HEK293 (cell line): Measurements from ENCODE around the gene DUSP23.

ENCODE experiments used
- CTCF ChIA-PET: fragments of 350-600 bp; formaldehyde crosslinking; extraction: SDS; loops from one replicate; lab custom pipeline; 2021; ENCODE audit warnings: antibody characterized with exemption; lab: Yijun Ruan, JAX
- POLR2A ChIA-PET: fragments of 300-600 bp; formaldehyde crosslinking; extraction: SDS; loops from one replicate; lab custom pipeline; 2020; ENCODE audit warnings: antibody characterized with exemption, inconsistent platforms; lab: Yijun Ruan, JAX
- H3K27ac ChIP-seq: fragments of 200-500 bp; sonication (Bioruptor generic); 2 replicates; pipeline ENCODE4 v1.5.1; 2014; ENCODE audit warnings: low read depth, low read length, control low read depth, inconsistent platforms; ENCODE audit errors: extremely low read depth
- H3K36me3 ChIP-seq, 2 experiments: fragments of 200-500 bp in 1 of 2; sonication (Bioruptor generic) in 1 of 2; 1 replicate in 1 of 2; 2 replicates in 1 of 2; pipeline ENCODE4 v1.5.1; 2014 to 2017; ENCODE audit warnings: inconsistent platforms in 2 of 2, low read length in 2 of 2; ENCODE audit not compliant: control insufficient read depth in 2 of 2, insufficient read depth in 1 of 2
- H3K4me1 ChIP-seq: fragments of 200-500 bp; sonication (Bioruptor generic); 2 replicates; pipeline ENCODE4 v1.5.1; 2014; ENCODE audit warnings: mild to moderate bottlenecking, low read length, inconsistent platforms; ENCODE audit not compliant: control insufficient read depth, insufficient read depth
- H3K4me3 ChIP-seq: 2 replicates; pipeline ENCODE4 v1.5.1; 2011; ENCODE audit warnings: low read depth, mild to moderate bottlenecking, control low read depth, low read length, moderate library complexity
- H3K9me3 ChIP-seq: fragments of 200-500 bp; sonication (Bioruptor generic); 2 replicates; pipeline ENCODE4 v1.5.1; 2014; ENCODE audit warnings: low read depth, low read length, inconsistent platforms; ENCODE audit not compliant: control insufficient read depth, insufficient read depth
- BCL11B ChIP-seq: fragments of 450-650 bp; formaldehyde crosslinking; IDR thresholded peaks from 2 replicates; pipeline ENCODE4 v1.5.1; 2016; ENCODE audit warnings: low read depth, missing biosample characterization, missing genetic modification characterization
- EGR2 ChIP-seq: fragments of 450-650 bp; formaldehyde crosslinking; IDR thresholded peaks from 2 replicates; pipeline ENCODE4 v1.5.1; 2016; ENCODE audit warnings: low read depth, missing biosample characterization, missing genetic modification characterization
- OVOL3 ChIP-seq: fragments of 450-650 bp; formaldehyde crosslinking; IDR thresholded peaks from 2 replicates; pipeline ENCODE4 v1.5.1; 2016; ENCODE audit warnings: missing biosample characterization, missing genetic modification characterization
- SCRT1 ChIP-seq: fragments of 450-650 bp; formaldehyde crosslinking; IDR thresholded peaks from 2 replicates; pipeline ENCODE4 v1.5.1; 2016; ENCODE audit warnings: missing biosample characterization, missing genetic modification characterization, borderline replicate concordance
- ZBTB48 ChIP-seq: fragments of 450-650 bp; formaldehyde crosslinking; IDR thresholded peaks from 2 replicates; pipeline ENCODE4 v1.5.1; 2016; ENCODE audit warnings: missing biosample characterization, missing genetic modification characterization
- ZNF112 ChIP-seq: fragments of 450-650 bp; formaldehyde crosslinking; IDR thresholded peaks from 2 replicates; pipeline ENCODE4 v1.5.0; 2017; ENCODE audit warnings: missing biosample characterization, missing genetic modification characterization
- ZNF157 ChIP-seq: fragments of 450-650 bp; formaldehyde crosslinking; IDR thresholded peaks from 2 replicates; pipeline ENCODE4 v1.5.1; 2016; ENCODE audit warnings: missing biosample characterization, missing genetic modification characterization
- ZNF184 ChIP-seq: fragments of 450-650 bp; IDR thresholded peaks from 2 replicates; pipeline ENCODE4 v1.5.1; 2018; ENCODE audit warnings: missing biosample characterization, mild to moderate bottlenecking, missing genetic modification characterization
- ZNF214 ChIP-seq: fragments of 450-650 bp; formaldehyde crosslinking; IDR thresholded peaks from 2 replicates; pipeline ENCODE4 v1.5.1; 2017; ENCODE audit warnings: missing biosample characterization, mild to moderate bottlenecking, missing genetic modification characterization, borderline replicate concordance
- ZNF221 ChIP-seq: fragments of 450-650 bp; formaldehyde crosslinking; IDR thresholded peaks from 2 replicates; pipeline ENCODE4 v1.5.1; 2017; ENCODE audit warnings: missing biosample characterization, missing genetic modification characterization, borderline replicate concordance
- ZNF24 ChIP-seq: fragments of 450-650 bp; formaldehyde crosslinking; IDR thresholded peaks from 2 replicates; pipeline ENCODE4 v1.5.1; 2016; ENCODE audit warnings: missing biosample characterization, missing genetic modification characterization
- ZNF274 ChIP-seq, 2 experiments: fragments of 200-500 bp in 1 of 2; fragments of 450-650 bp in 1 of 2; sonication (Bioruptor generic) in 1 of 2; formaldehyde crosslinking in 1 of 2; IDR thresholded peaks; 2 replicates each; pipeline versions ENCODE4 v1.5.1 to v1.6.1; 2014 to 2016; ENCODE audit warnings: borderline replicate concordance in 1 of 2, inconsistent platforms in 1 of 2, low read length in 1 of 2, missing biosample characterization in 1 of 2, missing genetic modification characterization in 1 of 2
- ZNF529 ChIP-seq: fragments of 450-650 bp; formaldehyde crosslinking; IDR thresholded peaks from 2 replicates; pipeline ENCODE4 v1.5.1; 2017; ENCODE audit warnings: missing genetic modification characterization, missing biosample characterization; ENCODE audit not compliant: insufficient replicate concordance
- ZNF549 ChIP-seq: fragments of 450-650 bp; IDR thresholded peaks from 2 replicates; pipeline ENCODE4 v1.5.1; 2018; ENCODE audit warnings: missing biosample characterization, missing genetic modification characterization, mild to moderate bottlenecking, inconsistent platforms, moderate library complexity
- ZNF555 ChIP-seq: fragments of 450-650 bp; formaldehyde crosslinking; conservative IDR thresholded peaks from 2 replicates; pipeline ENCODE4 v1.5.1; 2017; ENCODE audit warnings: missing biosample characterization, mild to moderate bottlenecking, missing genetic modification characterization, inconsistent platforms
- ZNF621 ChIP-seq: fragments of 450-650 bp; formaldehyde crosslinking; IDR thresholded peaks from 2 replicates; pipeline ENCODE4 v1.5.1; 2017; ENCODE audit warnings: missing biosample characterization, missing genetic modification characterization
- ZNF626 ChIP-seq: fragments of 450-650 bp; sonication (Bioruptor Pico); formaldehyde crosslinking; IDR thresholded peaks from 2 replicates; pipeline ENCODE4 v1.5.1; 2018; ENCODE audit warnings: missing biosample characterization, missing genetic modification characterization, inconsistent platforms
- ZXDB ChIP-seq: fragments of 450-650 bp; formaldehyde crosslinking; IDR thresholded peaks from 2 replicates; pipeline ENCODE4 v1.5.1; 2016; ENCODE audit warnings: missing biosample characterization, missing genetic modification characterization
- TF ChIP-seq, protein P1 (sequence below): fragments of 450-650 bp; formaldehyde crosslinking; conservative IDR thresholded peaks from 2 replicates; pipeline ENCODE4 v1.5.1; 2016; ENCODE audit warnings: low read depth, missing biosample characterization, missing genetic modification characterization
- TF ChIP-seq, protein P2 (sequence below): fragments of 450-650 bp; formaldehyde crosslinking; IDR thresholded peaks from 2 replicates; pipeline ENCODE4 v1.5.1; 2016; ENCODE audit warnings: missing biosample characterization, missing genetic modification characterization, borderline replicate concordance
- TF ChIP-seq, protein P3 (sequence below): fragments of 450-650 bp; formaldehyde crosslinking; IDR thresholded peaks from 2 replicates; pipeline ENCODE4 v1.5.1; 2017; ENCODE audit warnings: missing biosample characterization, missing genetic modification characterization
- TF ChIP-seq, protein P4 (sequence below): fragments of 450-650 bp; formaldehyde crosslinking; IDR thresholded peaks from 2 replicates; pipeline ENCODE4 v1.5.1; 2017; ENCODE audit warnings: missing biosample characterization, mild to moderate bottlenecking, missing genetic modification characterization, moderate library complexity

Gene DUSP23

DNA sequence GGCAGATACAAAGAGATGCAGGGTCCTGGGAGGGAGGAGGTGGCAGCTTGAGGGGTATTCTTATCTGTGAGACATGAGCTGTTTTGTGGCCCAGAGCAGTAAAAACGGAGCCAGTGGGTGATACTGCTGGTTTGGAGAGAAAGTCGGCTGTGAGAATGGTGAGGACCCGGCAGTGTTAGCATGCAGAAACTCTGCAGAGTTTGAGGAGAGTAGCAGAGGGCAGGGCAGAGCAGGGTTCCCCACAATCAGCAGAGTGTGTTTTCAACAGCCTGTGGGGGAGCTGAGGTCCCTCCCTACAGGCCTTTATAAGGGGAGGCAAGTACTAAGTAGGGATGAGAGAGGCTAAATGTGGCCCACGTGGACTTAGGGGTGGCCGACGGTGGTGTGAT, 46.3 kb downstream of the DUSP23 start (continued):
- TF ChIP-seq OVOL3 (tag by site-specific recombination) = no peak
- no peak for TF ChIP-seq ZNF555 (tag by site-specific recombination)
- no peak for TF ChIP-seq ZNF214 (tag by site-specific recombination)
- no peak for TF ChIP-seq ZNF274 (IDR thresholded peaks at IDR 0.05; ENCODE audit: low read length)
- no peak for TF ChIP-seq ZNF274 (tag by site-specific recombination; IDR thresholded peaks at IDR 0.05; ENCODE audit: borderline replicate concordance)
- no peak for TF ChIP-seq ZNF621
- no peak for TF ChIP-seq ZXDB (tag by site-specific recombination)
- TF ChIP-seq SCRT1 (tag by site-specific recombination) = no peak
- TF ChIP-seq, protein P1, sequence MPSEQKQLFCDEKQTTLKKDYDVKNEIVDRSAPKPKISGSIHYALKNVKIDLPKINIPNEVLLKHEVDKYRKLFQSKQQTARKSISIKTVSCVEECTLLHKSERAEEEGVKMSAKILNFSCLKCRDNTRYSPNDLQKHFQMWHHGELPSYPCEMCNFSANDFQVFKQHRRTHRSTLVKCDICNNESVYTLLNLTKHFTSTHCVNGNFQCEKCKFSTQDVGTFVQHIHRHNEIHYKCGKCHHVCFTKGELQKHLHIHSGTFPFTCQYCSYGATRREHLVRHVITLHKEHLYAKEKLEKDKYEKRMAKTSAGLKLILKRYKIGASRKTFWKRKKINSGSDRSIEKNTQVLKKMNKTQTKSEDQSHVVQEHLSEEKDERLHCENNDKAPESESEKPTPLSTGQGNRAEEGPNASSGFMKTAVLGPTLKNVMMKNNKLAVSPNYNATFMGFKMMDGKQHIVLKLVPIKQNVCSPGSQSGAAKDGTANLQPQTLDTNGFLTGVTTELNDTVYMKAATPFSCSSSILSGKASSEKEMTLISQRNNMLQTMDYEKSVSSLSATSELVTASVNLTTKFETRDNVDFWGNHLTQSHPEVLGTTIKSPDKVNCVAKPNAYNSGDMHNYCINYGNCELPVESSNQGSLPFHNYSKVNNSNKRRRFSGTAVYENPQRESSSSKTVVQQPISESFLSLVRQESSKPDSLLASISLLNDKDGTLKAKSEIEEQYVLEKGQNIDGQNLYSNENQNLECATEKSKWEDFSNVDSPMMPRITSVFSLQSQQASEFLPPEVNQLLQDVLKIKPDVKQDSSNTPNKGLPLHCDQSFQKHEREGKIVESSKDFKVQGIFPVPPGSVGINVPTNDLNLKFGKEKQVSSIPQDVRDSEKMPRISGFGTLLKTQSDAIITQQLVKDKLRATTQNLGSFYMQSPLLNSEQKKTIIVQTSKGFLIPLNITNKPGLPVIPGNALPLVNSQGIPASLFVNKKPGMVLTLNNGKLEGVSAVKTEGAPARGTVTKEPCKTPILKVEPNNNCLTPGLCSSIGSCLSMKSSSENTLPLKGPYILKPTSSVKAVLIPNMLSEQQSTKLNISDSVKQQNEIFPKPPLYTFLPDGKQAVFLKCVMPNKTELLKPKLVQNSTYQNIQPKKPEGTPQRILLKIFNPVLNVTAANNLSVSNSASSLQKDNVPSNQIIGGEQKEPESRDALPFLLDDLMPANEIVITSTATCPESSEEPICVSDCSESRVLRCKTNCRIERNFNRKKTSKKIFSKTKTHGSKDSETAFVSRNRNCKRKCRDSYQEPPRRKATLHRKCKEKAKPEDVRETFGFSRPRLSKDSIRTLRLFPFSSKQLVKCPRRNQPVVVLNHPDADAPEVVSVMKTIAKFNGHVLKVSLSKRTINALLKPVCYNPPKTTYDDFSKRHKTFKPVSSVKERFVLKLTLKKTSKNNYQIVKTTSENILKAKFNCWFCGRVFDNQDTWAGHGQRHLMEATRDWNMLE (tag by site-specific recombination) = no peak
- TF ChIP-seq, protein P2, sequence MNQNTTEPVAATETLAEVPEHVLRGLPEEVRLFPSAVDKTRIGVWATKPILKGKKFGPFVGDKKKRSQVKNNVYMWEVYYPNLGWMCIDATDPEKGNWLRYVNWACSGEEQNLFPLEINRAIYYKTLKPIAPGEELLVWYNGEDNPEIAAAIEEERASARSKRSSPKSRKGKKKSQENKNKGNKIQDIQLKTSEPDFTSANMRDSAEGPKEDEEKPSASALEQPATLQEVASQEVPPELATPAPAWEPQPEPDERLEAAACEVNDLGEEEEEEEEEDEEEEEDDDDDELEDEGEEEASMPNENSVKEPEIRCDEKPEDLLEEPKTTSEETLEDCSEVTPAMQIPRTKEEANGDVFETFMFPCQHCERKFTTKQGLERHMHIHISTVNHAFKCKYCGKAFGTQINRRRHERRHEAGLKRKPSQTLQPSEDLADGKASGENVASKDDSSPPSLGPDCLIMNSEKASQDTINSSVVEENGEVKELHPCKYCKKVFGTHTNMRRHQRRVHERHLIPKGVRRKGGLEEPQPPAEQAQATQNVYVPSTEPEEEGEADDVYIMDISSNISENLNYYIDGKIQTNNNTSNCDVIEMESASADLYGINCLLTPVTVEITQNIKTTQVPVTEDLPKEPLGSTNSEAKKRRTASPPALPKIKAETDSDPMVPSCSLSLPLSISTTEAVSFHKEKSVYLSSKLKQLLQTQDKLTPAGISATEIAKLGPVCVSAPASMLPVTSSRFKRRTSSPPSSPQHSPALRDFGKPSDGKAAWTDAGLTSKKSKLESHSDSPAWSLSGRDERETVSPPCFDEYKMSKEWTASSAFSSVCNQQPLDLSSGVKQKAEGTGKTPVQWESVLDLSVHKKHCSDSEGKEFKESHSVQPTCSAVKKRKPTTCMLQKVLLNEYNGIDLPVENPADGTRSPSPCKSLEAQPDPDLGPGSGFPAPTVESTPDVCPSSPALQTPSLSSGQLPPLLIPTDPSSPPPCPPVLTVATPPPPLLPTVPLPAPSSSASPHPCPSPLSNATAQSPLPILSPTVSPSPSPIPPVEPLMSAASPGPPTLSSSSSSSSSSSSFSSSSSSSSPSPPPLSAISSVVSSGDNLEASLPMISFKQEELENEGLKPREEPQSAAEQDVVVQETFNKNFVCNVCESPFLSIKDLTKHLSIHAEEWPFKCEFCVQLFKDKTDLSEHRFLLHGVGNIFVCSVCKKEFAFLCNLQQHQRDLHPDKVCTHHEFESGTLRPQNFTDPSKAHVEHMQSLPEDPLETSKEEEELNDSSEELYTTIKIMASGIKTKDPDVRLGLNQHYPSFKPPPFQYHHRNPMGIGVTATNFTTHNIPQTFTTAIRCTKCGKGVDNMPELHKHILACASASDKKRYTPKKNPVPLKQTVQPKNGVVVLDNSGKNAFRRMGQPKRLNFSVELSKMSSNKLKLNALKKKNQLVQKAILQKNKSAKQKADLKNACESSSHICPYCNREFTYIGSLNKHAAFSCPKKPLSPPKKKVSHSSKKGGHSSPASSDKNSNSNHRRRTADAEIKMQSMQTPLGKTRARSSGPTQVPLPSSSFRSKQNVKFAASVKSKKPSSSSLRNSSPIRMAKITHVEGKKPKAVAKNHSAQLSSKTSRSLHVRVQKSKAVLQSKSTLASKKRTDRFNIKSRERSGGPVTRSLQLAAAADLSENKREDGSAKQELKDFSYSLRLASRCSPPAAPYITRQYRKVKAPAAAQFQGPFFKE = no peak

DNA sequence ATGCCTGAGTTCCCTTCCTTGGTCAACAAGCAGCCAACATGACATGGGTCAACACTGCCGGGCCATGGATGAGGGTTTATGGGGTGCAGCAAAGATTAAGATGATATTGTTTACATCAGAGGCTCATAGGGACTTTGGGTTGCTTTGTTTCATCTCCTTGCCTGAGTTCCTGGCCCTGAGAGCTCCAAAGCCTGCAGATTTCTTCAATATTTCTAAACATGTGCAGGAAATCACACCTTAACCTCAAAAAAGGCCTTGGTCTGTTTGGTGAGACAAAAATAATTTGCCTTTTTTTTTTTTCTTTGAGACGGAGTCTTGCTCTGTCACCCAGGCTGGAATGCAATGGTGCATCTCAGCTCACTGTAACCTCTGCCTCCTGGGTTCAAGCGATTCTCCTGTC, 46.8 kb downstream of the DUSP23 start:
- Histone ChIP-seq H3K27ac (no peak overlapping the region), H3K36me3 (no peaks in the 10 kb centered on the region), H3K9me3 (no peaks in the 10 kb centered on the region), H3K4me3 (no peak overlapping the region), H3K4me1 (no peaks in the 10 kb centered on the region)
- ChIA-PET CTCF (interaction anchor here (1.0 to 4.1 kb wide), 2 partner anchors 28 to 29 kb away, joined by 4 to 24 read pairs; no protein-coding TSS in a partner anchor), POLR2A (no interaction called here)
- no peak for TF ChIP-seq ZNF24 (tag by site-specific recombination)
- no peak for TF ChIP-seq OVOL3 (tag by site-specific recombination)
- TF ChIP-seq EGR2 (tag by site-specific recombination) = no peak
- TF ChIP-seq ZNF626 (tag by site-specific recombination) = no peak
- TF ChIP-seq ZNF157 = no peak
- TF ChIP-seq, protein P3, sequence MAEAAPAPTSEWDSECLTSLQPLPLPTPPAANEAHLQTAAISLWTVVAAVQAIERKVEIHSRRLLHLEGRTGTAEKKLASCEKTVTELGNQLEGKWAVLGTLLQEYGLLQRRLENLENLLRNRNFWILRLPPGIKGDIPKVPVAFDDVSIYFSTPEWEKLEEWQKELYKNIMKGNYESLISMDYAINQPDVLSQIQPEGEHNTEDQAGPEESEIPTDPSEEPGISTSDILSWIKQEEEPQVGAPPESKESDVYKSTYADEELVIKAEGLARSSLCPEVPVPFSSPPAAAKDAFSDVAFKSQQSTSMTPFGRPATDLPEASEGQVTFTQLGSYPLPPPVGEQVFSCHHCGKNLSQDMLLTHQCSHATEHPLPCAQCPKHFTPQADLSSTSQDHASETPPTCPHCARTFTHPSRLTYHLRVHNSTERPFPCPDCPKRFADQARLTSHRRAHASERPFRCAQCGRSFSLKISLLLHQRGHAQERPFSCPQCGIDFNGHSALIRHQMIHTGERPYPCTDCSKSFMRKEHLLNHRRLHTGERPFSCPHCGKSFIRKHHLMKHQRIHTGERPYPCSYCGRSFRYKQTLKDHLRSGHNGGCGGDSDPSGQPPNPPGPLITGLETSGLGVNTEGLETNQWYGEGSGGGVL = no peak
- TF ChIP-seq ZNF529 (tag by site-specific recombination) = no peak
- no peak for TF ChIP-seq ZNF184
- TF ChIP-seq, protein P4, sequence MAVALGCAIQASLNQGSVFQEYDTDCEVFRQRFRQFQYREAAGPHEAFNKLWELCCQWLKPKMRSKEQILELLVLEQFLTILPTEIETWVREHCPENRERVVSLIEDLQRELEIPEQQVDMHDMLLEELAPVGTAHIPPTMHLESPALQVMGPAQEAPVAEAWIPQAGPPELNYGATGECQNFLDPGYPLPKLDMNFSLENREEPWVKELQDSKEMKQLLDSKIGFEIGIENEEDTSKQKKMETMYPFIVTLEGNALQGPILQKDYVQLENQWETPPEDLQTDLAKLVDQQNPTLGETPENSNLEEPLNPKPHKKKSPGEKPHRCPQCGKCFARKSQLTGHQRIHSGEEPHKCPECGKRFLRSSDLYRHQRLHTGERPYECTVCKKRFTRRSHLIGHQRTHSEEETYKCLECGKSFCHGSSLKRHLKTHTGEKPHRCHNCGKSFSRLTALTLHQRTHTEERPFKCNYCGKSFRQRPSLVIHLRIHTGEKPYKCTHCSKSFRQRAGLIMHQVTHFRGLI (tag by site-specific recombination) = no peak
- no peak for TF ChIP-seq BCL11B (tag by site-specific recombination)
- TF ChIP-seq ZNF112 = no peak
- no peak for TF ChIP-seq ZNF549 (tag by site-specific recombination)
- TF ChIP-seq ZNF221 (tag by site-specific recombination) = no peak
- no peak for TF ChIP-seq ZBTB48 (tag by site-specific recombination)
